ENCODE measurements around the gene AUTS2.
"Not testable (repeated sequence)": the region's sequence is repeated elsewhere in the genome, so short reads cannot be mapped to it uniquely, and the experiment has no call there.

AUTS2 gene

DNA sequence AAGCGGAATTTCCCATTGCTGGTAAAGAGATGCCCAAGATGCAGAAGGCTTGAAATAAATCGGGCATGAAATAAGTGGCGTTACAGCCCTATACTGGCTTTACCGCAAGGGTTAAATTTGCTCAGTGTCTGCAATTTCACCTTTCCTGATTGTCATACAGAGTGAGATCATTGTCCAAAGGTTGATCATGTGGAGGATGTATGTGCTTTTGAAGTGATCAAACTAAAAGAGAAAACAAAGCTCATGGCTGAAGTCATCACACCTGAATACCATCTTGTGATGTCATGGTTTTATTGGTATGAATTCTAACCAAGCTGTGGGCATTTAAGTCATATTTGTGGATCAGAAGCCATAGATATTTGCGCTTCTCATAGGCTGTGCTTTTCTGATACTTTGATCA is 635.5 kb downstream of the AUTS2 start:
- DNase-seq: no peak

DNA sequence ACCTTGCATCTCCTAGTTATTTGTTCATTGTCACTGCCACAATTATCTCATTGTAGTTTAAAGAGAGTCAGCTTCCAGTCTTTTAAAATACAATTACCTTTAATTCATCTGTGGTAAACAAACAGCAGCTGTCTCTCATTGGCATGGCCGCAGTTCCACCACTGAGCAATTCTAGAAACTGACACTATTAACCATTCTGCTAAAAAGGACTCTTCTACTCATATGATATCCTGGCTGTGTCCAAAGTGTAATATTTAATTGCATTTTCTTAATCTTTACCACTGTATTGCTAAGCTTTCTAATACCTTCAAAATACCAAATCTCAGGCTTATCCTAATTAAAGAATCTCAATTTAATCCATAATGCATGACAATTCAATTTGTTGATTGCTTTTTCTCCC is 639.0 kb downstream of the AUTS2 start:
- DNase-seq: no peak

DNA sequence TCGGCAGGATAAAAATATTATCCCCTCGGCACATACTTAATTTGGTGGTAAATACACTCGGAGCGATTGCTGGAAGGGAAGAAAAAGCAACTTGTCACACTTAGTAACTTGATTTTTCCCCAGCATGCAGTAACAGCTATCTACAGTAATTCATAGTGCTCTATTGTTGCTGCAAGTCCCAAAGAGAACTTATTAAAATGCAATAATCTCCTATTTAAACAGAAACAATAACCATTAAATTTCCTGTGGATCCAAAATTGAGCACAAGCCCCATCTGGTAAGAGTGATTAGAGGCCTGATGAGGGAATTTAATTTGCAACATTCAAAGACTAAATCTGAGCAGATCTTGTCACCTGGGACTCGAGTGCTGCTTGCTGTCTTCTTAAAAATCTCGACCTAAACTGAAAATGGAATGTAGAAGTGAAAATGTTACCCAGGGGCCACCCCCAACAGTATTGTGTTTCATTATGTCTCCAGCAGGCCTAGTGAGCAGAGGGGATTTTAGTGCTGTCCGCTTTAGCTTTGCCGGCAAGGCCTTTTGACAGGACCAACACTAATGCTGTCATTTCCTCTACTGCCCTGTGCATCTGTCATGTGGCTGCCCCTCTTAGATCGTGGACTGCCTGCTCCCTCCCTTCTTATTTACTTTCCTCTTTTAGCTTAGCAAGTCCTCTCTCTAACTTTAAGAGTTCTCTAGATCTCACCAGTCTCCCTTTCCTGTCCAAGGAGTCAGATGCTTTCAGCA is 639.7 kb downstream of the AUTS2 start:
- no peak for DNase-seq

DNA sequence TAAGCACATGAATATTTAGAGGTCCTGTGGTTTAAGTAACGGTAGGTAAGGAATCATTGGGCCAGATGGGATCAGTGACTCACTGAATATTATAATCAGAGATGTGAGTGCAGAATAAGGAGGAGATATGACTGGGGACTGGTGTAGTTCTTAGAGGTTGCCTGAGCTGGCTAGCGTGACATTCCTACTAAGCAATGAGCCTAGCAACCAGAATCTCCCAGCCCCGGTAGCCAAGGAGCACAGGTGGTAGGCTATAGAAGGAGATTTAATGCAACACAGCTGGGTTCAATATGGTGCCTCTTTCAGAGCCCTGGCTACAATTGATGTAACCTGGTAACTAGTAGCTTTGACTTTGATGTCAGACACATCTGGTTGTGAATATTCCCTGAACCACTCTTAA is 641.6 kb downstream of the AUTS2 start:
- no peak for DNase-seq

DNA sequence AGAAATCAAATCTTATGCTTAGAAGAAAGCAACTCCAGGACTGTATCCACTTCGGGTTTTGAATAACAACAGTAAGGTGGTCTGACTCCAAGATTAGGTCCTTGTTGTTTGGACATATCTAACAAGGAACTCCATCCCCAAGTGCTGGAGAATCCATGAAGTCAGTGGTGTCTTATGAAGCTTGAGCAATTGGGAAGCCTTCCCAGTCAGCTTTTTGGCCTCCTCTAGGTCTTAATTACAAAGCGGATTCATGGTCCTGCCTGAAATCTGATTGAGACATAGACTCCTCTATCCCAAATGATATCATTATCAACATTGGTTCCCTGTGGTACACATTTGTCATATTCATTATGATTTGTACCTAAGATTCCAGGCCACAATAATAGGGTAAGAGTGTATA is 642.6 kb downstream of the AUTS2 start:
- DNase-seq: no peak

DNA sequence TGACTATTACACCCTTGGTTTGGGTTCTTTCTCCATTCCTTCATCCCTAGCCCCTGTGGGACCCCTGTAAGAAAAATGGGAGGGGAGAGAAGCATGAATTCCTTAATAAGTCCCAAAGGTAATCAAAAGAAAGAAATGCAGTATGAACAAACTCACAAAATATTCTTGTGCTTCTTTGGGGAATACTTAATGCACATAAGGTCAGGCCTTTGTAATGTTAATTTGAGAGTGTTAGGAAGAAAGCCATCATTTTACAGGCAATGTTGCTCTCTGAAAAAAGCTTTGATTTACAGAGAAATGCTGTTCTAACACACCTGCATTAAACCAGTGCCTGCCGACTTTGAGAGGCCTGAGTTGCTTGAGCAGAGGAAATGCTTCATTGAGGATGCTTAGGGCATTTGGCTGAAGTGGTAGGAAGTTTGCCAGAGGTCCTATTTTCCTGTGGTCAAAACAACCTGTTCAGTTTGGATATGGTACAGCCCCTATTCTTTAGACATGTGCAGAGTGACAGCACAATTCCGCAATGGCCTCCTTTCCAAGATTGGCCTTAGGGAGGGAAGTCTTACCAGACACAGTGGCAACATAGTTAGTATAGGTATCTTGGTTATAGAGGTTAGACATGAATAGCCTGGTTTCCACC is 643.4 kb downstream of the AUTS2 start:
- no peak for DNase-seq

DNA sequence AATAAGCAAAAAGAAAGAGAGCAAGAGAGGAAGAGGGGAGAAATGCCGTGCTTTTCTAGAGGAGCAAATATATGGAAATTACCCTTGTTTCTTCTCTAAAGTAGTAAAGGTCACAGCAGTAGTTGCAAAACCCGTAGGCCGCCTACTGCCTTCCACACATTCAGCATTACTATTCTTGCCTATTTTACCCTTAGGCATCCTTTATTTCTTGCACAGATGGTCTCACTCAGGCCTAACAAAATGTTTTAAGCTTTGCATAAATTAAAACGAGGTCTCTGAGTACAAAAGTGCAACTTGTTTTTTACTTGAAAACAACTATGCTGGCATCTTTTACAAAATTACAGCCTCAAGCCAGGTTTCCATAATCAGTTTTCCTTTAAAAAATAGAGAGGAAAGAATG is 644.6 kb downstream of the AUTS2 start:
- DNase-seq: no peak

DNA sequence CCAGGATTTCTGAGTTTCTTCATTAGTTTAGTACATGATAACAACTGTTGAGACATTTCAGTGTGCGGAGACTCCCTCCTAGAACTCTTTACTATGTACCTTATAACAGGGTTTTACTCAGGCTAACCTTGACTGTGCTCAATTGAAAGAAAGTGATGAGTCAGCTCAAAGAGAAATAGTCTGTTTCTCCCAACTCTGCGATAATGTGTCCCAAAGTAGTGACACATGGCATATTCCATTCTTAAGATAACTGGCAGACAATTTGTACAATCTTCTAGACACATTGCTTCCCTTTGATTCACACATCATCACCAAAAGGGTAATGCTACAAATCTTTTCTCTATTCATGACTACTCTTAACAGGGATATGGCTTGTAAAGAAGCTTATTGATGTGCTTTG is 645.2 kb downstream of the AUTS2 start:
- DNase-seq: no peak

DNA sequence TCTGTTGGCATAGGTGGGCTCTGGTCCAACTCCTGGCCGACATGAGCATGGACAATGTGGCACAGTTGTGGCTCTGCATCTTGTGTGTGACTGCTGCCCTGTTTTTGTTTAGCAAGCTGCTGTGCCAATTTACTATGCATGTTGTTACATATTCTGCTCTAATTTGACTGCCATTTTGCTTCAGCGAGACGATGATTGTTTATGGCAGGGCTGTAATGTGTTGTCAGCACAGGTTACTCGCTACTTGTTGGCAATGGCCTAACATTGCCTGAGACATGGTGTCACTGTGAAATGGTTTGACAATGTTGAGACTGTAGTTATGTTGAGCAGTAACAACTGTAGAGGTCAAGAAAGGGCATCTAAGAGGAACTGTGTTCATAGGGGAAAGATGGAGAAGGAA is 659.6 kb downstream of the AUTS2 start:
- DNase-seq: no peak

DNA sequence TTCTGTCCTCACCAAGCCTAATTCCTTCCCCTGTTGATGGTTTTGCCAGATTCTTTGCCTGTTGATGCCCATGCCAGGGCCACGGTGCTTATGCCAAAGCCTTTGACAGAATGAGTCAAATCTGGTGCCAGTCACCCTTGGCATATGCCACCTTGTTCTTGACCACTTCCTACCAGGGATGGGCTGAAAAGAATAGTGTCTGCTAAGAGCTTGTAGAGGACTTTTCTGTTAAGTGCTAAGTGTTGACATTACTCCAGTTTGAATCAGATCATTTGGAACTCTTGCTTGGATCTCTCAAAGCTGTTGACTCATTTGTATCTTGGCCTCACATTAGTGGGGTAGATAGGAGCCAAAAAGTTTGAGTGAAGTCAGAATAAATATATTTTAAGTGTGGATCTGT is 661.2 kb downstream of the AUTS2 start:
- DNase-seq: no peak

DNA sequence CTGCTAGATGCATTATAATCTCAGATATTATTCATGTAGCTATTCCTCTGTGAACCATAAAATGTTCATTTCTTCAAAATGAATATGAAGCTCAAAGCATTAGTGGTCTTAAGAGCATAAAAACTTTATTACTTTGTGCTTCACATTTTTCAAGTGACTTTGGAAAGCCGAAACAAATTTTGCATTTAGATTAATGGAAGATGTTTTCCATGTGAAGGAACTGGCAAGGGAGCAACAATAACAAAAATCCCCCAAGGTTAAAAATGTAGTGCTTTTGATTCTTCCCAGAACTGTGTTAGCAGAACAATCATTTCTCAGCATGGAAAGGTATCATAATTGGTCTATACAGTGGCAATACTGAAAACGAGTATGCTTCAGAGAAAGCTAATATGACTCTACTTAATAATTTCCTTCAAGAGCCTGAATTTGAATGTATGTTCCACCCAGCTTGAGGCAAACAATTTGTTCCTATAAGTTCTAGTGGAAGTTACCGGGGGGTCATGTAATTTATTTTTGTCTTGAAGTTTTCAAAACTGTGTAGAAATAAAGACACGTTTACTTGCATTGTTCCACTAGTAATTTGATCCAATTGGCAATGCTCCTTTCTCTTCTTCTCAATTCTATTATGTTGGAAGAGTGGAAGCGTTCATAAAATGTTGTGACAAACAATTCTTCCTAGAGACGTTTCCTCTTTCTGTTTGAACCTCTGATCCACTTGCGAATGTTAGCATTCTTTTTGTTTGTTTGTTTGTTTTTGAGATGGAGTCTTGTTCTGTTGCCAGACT is 665.4 kb downstream of the AUTS2 start:
- DNase-seq: no peak

DNA sequence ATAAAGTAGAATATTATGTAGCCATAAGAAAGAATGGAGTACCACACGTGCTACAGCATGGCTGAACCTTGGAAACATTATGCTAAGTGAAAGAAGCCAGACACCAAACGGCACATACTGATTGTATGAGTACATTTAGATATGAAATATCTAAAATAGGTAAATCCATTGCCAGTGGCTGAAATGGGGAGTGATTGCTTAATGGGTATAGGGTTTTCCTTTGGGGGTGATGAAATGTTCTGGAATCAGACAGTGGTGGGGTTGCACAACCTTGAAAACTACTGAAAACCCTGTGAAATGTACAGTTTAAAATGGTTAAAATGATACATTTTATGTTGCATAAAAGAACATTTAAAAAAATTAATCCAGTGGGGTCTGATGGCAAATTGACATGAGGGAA is 667.9 kb downstream of the AUTS2 start:
- no peak for DNase-seq

DNA sequence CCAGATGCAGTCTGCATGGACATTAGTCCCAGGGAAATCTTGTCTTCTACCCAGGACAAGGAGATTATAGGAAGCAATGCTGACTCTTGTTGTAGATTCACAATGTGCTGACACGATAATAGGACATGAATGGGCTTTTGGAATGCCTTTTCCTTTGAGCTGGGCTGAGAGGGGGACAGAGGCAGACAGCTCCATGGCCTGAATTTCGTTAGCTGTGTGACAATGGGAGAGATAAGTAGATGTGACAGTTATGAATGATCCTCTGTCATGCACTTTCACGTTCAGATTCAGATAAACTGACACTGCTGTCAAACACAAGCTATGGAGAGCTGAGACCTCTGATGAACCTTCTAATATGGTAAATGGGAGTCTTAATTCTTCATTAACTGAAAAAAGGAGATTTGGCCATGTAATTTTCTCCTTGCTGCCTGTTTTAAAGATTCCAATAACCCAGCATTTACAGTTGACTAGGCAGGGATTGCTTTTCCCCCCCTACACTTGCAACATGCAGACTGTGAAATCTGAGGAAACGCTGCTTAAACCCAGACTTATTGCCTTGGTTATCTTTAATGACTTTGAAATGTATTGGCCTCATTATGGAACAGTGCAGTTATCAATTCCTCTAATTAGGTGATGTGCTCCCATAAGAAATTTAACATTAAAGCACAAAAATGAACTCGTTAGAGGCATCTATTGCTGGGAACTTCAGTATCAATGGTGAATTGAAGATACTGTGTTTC is 669.3 kb downstream of the AUTS2 start:
- no peak for DNase-seq

DNA sequence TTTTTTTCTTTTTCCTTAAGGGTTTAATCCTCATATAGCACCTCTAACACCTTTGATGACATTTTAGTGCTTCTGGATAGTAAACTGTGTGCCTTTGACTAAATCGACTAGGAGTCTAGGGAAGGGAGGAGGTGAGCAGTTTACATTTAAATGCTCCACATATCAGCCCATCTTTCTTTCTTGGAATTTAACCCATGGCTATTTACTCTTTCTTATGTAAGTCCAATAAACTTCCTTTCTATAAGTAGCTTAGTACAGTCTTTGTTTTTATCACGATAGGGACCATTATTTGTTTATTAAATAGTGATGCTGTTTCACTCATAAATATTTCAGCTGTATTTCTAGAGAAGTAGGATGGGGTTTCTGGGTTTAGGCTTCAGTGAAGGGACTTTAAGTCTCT is 669.9 kb downstream of the AUTS2 start:
- DNase-seq: no peak

DNA sequence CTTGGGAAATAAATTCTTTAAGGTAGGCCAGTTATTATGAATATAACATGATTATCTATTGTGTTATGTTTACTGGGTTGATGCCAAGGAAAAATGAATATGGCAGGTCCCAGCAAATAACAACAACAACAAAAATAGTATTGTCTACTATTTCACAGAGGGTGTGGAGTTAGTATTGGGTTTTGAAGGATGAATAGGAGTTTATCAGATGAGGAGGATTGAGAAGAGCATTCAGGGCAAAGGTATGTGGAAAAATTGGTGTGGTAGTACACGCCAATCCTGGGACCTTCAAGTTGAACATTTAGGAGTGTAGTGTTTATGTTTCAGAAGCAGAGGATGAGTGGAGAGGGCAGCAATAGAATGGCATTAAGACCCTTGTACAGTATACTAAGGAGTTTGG is 671.9 kb downstream of the AUTS2 start:
- no peak for DNase-seq

DNA sequence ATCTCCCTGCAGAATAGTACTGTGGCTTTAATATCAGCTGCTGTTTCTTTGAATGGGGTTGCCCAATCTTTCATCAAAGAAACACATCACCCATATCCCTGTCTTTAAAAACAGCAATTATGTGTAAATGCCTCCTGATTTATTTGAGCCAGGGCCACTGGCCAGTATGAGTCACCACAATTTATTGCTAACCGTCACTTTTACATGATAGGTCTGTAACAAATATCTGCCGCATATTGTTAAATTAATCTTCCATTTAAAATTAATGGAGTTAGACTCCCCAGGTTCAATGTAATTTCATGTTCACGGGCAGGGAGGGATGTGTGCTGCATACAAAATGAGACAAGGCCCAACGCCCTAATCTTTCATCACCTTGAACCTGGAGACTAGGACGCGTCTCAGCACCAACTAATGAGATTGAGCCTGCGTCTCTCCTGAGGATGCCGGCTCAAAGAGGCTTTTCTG is 673.4 kb downstream of the AUTS2 start:
- no peak for DNase-seq

DNA sequence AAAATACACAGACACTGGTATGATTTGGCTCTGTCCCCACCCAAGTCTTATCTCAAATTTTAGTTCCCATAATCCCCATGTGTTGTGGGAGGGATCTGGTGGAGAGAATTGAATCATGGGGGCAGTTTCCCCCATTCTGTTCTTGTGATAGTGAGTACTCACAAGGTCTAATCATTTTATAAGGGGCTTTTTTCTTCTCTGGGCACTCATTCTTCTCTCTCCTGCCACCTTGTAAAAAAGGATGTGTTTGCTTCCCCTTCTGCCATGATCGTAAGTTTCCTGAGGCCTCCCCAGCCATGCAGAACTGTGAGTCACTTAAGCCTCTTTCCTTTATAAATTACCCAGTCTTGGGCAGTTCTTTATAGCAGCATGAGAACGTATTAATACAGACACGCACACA is 677.3 kb downstream of the AUTS2 start:
- DNase-seq: not testable (repeated sequence)

DNA sequence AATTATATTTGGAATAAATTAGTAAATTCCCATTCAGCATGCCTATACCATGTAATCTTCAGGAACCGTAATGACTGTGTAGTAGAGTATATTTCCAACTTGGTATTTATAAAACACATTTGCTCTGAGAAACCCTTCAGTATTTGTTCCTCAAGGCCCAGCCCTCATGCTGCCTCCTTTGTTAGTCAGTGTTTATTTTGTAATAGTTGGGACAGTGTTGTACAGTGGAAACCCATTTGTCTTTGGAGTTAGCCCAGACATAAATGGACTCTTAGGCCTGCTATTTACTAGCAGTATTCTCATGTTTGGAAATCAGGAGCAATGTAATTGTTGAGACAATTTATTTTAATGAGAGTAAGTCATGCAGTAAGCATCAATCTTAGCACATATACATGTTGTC is 686.9 kb downstream of the AUTS2 start:
- no peak for DNase-seq

DNA sequence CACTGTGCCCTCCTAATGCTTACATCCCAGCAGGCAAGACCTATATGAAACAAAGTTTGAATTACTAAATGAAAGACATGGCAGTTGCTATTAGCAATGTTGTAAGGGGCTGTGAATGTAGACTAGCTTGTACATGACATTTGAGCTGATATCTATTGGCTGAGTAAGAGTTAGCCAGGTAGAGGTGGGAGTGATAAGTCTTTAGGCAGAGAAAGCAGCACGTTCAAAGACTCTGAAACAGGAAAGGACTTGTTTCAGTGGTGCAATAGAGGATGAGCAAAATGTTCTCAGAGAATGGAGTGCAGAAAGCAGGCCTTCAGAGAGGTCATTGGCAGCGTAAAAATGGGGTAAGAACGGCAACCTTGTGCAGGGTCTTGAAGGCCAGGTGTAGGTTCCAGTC is 687.6 kb downstream of the AUTS2 start:
- no peak for DNase-seq

DNA sequence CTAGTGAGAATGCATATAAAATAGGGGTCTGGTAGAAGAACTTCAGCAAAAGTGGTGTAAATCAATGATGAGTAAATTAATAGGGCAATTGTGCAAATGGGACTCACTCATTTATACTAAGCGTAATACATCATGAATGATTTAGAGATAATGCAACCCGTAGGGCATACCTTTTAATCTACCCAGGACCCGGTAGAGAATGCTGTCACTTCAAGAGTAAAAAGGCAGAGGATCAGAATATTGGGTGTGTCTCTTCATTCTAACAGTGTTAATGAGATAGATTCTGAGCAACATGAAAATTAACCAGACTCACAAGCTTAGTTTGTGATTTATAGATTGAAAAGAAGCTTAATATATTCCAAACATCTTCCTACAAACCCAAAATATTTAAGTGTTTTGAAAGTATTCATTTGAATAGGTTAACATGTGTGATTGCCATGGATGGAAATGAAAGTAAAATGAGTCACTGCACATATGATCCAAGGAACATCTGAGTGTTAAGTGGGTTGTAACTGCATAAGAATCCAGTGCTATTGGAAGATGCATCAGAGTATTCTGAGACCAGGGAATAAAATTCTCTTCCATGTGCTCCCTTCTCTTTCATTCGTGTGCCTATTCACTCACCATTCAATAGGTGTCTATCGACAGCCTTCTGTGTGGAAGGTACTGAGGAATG is 690.6 kb downstream of the AUTS2 start:
- DNase-seq: no peak

DNA sequence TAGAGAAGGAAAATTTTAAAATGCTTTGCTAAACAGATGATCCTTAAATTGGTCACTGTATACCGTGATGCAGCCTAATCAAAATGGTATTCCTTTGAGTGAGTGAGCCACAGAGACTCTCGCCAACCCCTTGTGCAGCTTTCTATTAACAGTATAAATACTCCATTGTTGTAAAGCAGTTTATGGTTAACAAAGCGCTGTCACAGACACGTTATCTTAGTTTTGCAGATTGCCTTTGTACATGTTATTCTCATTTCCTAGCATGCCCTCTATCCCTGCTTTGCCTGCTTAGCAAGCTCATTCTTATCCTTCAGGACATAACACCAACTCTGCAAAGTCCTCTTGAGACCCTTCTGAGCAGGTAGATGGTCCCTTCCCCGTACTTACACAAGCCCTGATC is 694.4 kb downstream of the AUTS2 start:
- DNase-seq: no peak

DNA sequence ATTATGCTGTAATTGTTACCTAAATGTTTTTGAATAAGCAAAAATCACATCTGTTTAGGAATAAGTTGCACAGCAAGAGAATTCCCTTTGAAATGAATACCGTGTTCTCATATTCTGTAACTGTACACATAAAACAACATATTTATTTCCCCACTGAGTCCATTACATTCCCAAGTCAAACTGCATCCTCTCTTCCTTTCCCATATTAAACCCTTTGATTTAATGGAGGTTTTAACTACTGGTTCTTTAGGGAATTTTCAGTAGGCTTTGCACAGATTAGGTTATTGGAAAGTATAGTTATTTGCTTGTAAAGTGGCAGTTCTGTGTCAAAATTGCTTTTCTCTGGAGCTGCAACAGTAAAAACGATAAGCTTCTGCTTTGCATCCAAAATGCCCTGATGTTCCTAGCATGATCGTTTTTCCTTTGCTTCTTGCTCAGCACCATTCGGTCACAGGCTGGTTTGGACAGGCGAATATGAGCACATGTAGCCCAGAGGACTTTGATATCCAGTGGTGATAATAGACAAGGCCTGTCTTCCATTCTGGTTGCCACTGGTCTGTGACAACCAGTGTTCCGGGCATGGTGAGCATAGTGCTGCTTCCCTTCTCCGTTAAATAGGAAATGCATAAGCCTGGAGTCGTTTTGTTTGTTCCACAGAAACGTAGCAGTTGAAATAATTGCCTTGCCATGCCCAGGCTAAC is 696.1 kb downstream of the AUTS2 start:
- no peak for DNase-seq

All from NCI-H510A (cell line).